GM13976 (cell line): ENCODE results near the gene KLHL25.

ENCODE experiments used
- DNase-seq: peaks from one replicate; pipeline ENCODE4 v3.0.0; 2012; ENCODE audit warnings: low spot score
- CTCF ChIP-seq: IDR thresholded peaks from 2 replicates; pipeline ENCODE4 v1.5.1; 2012; ENCODE audit warnings: borderline replicate concordance, mild to moderate bottlenecking; ENCODE audit not compliant: insufficient read depth; ENCODE audit errors: extremely low read depth, missing control alignments, control extremely low read depth
- in situ Hi-C: fragments of 300-500 bp; cut with MboI; formaldehyde crosslinking; loops from one replicate; pipeline ENCODE4 v1.12.0; 2022; ENCODE audit warnings: low sequenced_read_pairs, mixed read lengths, inconsistent platforms; ENCODE audit not compliant: unreplicated experiment

Gene KLHL25

GRCh38 chr15:85793641-85794597 is 806 bp downstream of the KLHL25 start:
- peak; percentile 64 for DNase-seq
- in situ Hi-C loops = no loop called here
- TF ChIP-seq CTCF = no peak

- no peak for TF ChIP-seq CTCF
- in situ Hi-C loops = no loop called here
- no peak for DNase-seq
Observed at GRCh38 chr15:85792912-85793590, 1.7 kb downstream of the KLHL25 start.

- no peak for TF ChIP-seq CTCF
- in situ Hi-C loops = no loop called here
- DNase-seq = no peak
Observed at GRCh38 chr15:85792102-85792731, 2.5 kb downstream of the KLHL25 start.

- TF ChIP-seq CTCF = no peak
- no peak for DNase-seq
- in situ Hi-C loops = loop anchor here (10.0 kb wide), 1 partner anchor 65 kb away; no protein-coding TSS in a partner anchor
Observed at GRCh38 chr15:85789496-85789875, 5.2 kb downstream of the KLHL25 start.

- in situ Hi-C loops = loop anchor here (10.0 kb wide), 1 partner anchor 64 kb away; no protein-coding TSS in a partner anchor
- DNase-seq = no peak
Observed at GRCh38 chr15:85788771-85789495, 5.8 kb downstream of the KLHL25 start.

More at GRCh38 chr15:85788771-85789495, 5.8 kb downstream of the KLHL25 start:
- no peak for TF ChIP-seq CTCF
